ENCODE results near the gene GBX1.

Gene GBX1

GRCh38 chr7:151126491-151127137 lies 40.9 kb downstream of the GBX1 start:
- no peak for DNase-seq (ENCODE audit: low read depth)

DNA sequence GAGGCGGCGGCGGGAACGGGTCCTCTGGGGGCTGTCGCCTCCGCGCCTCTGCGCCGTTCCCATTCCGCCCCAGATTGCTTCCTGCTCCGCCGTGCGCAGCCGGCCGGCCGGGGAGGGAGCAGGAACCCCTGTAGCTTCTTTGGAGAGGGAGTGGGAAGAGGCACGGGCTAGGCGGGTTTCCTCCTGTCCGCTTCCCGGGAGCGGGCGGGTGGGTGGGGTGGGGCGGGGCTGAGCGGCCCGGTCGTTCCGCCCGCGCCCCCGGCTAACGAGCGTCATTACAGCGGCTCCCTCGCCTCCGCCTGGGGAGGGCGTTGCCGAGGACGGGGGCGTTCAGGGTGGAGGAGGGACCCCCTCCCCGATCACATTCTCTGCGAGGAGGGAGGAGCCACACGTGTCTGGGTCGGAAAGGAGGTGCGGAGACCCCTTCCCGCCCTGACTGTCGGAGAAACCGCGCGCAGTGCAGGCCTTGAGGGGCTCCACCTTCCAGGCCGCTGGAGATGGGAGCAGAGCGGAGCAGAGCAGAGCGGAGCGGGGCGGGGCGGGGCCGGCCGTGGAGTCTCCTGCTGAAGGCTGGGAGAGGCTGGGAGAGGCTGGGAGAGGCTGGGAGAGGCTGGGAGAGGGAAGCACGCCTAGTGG lies 41.5 kb downstream of the GBX1 start:
- DNase-seq (ENCODE audit: low read depth), result no peak

GRCh38 chr7:151125470-151125845 lies 42.0 kb downstream of the GBX1 start:
- no peak for DNase-seq (ENCODE audit: low read depth)

GRCh38 chr7:151124899-151125399 lies 42.5 kb downstream of the GBX1 start:
- DNase-seq (ENCODE audit: low read depth), result no peak

- no peak for DNase-seq (ENCODE audit: low read depth)
Observed at GRCh38 chr7:151124481-151124880, 43.0 kb downstream of the GBX1 start.

DNA sequence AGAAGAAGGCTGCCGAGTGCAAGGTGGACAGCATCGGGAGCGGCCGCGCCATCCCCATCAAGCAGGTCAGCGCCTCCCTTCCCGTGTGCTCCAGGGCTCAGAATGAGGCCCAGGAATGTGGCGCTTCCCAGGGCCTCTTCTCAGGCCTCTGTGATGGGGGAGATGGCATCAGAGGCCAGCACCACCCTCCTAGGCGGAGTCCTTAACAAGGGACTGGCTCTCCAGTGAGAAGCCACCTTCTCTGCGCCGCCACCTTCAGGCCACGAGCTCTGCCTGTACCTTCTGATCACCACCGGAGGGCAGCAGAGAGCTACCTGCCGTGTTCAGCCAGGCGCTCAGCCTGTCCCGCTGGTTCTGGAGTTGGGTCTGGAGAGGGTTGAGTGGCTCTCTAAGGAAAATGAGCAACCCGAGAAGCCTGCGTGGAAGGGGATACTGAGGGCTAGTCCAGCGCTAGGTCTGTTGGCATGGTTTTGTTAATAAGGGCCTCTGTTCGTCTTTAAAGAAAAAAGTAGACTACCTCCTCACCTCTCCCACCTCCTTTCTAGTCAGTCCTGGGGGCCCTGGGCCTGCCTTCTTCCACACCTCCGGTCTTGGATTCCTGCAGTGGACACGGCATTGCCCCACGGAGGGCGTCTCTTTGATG lies 43.6 kb downstream of the GBX1 start:
- no peak for DNase-seq (ENCODE audit: low read depth)

DNA sequence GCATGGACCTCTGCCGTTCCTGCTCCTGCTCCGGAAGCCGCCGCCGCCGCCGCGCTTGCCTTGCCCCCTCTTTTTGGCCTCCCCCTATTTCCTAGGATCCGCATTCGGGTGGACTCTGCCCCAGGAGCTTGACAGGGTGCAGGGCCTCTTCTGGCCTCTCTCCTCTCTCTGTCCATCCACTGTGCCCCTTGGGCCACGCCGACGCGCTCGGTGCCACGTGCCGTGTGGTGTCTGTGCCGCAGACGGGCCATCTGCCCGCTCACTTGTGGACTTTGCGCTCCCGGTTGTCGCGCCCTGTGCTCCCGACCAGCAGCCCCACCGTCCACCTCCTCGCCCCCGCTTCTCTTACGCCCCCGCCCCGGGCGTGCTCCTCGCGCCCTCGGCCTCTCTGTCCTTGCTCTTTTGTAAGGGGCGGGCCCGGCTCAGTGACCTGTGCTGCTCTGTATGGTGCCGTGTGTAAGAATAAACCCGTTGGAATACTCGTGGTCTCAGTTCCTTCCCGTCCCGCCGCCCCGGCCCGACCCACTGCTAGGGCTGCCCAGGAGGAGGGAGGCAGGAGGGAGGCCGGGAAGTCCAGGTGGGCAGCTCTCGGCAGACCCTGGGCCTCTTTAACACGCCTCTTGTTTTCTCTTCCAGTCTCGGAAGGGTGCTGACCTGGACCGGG lies 44.2 kb downstream of the GBX1 start:
- no peak for DNase-seq (ENCODE audit: low read depth)

GRCh38 chr7:151122796-151123157 lies 44.7 kb downstream of the GBX1 start:
- no peak for DNase-seq (ENCODE audit: low read depth)

DNA sequence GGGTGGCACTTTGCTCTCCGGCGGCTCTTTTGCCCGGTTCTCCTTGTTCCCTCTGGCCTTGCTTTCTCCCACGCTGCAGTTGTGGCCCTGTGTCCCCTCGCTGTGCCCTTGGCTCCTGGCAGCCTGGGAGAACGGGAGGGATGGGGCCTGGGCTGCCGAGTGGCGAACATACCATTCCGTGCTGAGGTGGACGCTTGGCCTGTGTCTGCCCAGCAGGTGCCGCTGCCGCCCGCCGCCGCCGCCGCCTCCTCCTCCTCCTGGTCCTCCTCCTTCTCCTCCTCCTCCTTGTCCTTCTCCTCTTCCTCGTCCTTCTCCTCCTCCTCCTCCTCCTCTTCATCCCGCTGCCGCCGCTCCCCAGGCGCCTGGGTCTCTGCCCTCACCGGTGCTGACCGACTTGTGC lies 45.2 kb downstream of the GBX1 start:
- no peak for DNase-seq (ENCODE audit: low read depth)

GRCh38 chr7:151121380-151122170 lies 45.9 kb downstream of the GBX1 start:
- no peak for DNase-seq (ENCODE audit: low read depth)

DNA sequence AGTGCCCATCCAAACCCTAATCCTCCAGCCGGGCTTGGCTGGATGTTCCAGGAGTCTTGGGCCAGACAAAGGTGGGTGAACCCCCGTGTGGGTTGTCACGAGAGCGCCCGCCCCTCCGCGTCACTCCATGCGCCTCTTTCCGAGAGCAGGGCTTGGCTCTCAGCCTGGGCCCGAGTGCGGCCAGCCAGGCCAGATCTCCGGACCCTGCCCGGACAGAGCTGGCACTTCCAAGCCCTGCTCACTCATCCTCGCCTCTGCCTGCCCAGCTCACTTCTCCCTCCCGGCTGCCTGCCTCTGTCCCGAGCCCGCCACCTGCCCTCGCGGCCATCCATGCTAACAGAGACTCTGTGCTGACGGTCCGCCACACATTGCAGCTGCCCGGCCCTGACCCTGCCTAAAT lies 46.6 kb downstream of the GBX1 start:
- no peak for DNase-seq (ENCODE audit: low read depth)

- no peak for DNase-seq (ENCODE audit: low read depth)
Observed at GRCh38 chr7:151119902-151120301, 47.6 kb downstream of the GBX1 start.

DNA sequence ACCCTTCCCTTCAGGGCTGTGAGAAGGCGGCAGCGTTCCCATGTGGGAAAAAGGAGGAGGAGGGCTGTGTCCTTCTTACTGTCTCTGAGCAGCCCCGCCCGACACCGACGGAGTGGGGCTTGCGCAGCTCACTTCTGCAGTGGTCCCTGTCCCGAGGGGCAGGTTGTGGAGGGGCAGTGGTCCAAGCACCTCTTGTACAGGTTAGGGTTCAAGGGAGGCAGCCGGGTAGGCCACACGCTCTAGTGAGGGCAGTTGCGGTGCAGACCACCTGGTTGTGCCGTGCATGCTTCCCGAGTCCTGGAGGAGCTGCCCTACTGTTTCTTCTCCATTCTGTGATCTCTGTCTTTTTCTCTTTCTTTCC lies 48.5 kb downstream of the GBX1 start:
- no peak for DNase-seq (ENCODE audit: low read depth)

DNA sequence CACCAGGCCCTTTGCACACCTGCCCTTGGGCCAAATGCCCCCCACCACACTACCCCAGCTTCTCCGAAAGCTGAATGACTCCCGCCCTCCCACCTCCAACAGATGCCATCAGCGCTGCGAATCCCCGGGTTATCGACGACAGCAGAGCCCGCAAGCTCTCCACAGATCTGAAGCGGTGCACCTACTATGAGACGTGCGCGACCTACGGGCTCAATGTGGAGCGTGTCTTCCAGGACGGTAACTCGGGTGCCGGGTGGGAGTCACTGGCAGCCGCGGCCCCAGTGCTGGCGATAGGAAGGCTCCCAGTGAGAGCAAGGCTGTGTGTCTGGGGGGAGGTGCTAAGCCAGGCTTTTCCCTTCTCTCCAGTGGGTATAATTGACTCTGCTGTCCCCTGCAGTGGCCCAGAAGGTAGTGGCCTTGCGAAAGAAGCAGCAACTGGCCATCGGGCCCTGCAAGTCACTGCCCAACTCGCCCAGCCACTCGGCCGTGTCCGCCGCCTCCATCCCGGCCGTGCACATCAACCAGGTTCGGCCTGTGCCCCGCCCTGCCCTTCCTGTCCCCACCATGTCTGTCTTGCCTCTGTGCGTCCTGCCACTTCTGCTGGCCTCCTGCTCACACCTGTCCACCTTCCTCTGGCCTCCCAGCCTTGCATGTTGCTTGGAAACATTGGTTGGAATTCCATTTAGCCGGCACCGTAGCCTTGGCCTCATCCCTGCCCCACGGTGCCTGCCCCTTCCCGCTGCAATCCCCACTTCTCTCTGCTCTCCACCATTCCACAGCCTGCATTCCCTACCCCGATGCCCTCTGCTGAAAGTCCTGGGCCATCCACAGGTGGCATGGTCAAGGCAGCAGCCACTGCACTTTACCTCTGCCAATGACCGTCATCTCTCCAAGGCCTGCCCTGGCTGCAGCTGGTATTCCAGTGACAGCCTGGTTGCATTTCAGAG lies 49.1 kb downstream of the GBX1 start:
- no peak for DNase-seq (ENCODE audit: low read depth)

DNA sequence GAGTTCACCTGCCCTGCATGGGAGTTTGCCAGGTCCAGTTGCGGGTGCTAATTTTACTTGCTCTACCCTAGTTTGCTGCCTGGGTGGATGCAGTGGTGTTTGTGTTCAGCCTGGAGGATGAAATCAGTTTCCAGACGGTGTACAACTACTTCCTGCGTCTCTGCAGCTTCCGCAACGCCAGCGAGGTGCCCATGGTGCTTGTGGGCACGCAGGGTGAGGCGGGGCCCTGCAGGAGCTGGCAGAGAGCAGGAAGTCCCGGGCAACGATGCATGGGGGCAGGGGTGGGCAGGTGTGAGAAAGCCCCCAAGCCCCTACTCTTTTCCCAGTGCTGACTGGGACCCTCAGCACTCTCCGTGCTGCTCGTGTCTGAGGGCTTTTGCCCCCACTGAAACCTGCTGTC lies 49.9 kb downstream of the GBX1 start:
- DNase-seq (ENCODE audit: low read depth), result no peak

- no peak for DNase-seq (ENCODE audit: low read depth)
Observed at GRCh38 chr7:151116603-151117440, 50.7 kb downstream of the GBX1 start.

GRCh38 chr7:151115836-151116418 lies 51.6 kb downstream of the GBX1 start:
- DNase-seq (ENCODE audit: low read depth), result no peak

DNA sequence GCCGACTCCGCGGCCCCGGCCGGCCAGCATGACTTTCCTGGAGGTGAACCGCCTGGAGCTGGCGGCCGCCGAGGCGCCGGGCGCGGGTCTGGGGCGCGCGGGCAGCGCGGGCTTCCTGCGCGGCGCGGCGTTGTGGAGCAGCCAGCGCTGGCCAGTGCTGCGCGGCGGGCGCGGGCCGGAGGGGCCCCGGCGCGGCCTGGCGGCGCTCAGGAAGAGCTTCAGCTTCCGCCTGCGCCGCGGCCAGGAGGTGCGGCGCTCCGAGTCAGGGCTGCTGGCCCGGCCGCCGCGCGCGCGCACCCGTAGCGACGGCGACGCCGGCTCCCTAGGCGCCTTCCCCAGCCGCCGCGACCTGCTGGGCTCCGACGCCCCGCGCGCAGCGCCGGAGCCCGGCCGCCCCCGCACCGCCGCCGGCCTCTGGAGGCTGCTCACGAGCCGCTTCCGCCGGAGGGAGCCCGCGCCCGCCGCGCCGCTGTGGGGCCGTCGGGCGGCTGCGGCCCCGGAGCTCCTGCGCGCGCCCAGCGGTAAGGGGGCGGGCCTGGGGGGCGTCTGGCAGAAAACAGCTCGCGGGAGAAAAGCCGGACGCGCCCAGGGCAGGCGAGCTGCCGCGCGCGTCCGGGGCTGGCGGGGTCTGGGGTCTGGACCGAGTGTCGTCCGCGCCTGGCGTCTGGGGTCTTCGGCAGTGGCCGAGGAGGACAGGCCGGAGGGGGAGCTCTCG lies 52.2 kb downstream of the GBX1 start:
- no peak for DNase-seq (ENCODE audit: low read depth)

Data from CMK (cell line).